NCI-H2171 (cell line): ENCODE results near the gene HOATZ.
A peak's percentile ranks its signal among the peaks of the same experiment; 100 is the strongest.

ENCODE experiments used
- DNase-seq: peaks from one replicate; lab custom pipeline; 2025; lab: John Stamatoyannopoulos, UW

Gene HOATZ

GRCh38 chr11:111522426-111522825 is 7.8 kb downstream of the HOATZ start:
- no peak for DNase-seq

GRCh38 chr11:111523343-111523742 is 8.8 kb downstream of the HOATZ start:
- no peak for DNase-seq

GRCh38 chr11:111524056-111524455 is 9.5 kb downstream of the HOATZ start:
- no peak for DNase-seq

GRCh38 chr11:111525456-111525855 is 10.9 kb downstream of the HOATZ start:
- DNase-seq = no peak

GRCh38 chr11:111526501-111526900 is 11.9 kb downstream of the HOATZ start:
- no peak for DNase-seq

- no peak for DNase-seq
These were observed 12.7 kb downstream of the HOATZ start for GRCh38 chr11:111527279-111527678.

GRCh38 chr11:111528557-111528956 is 14.0 kb downstream of the HOATZ start:
- no peak for DNase-seq

- DNase-seq = no peak
These were observed 15.5 kb downstream of the HOATZ start for GRCh38 chr11:111530091-111530490.

GRCh38 chr11:111531136-111531535 is 16.6 kb downstream of the HOATZ start:
- no peak for DNase-seq

GRCh38 chr11:111531687-111532364 is 17.2 kb downstream of the HOATZ start:
- DNase-seq = no peak

GRCh38 chr11:111532365-111532709 is 17.8 kb downstream of the HOATZ start:
- no peak for DNase-seq

GRCh38 chr11:111535281-111535680 is 20.7 kb downstream of the HOATZ start:
- no peak for DNase-seq

- no peak for DNase-seq
These were observed 22.8 kb downstream of the HOATZ start for GRCh38 chr11:111537336-111537860.

- DNase-seq = no peak
These were observed 24.0 kb downstream of the HOATZ start for GRCh38 chr11:111538407-111539114.

GRCh38 chr11:111539426-111540113 is 25.0 kb downstream of the HOATZ start:
- peak; percentile 19 for DNase-seq

GRCh38 chr11:111540114-111540936 is 25.7 kb downstream of the HOATZ start, which contains the start of gene LAYN:
Gene LAYN (plus strand): TSS chr11:111540720. CDS start chr11:111540844, 124 bp downstream.
- DNase-seq = peak; percentile 57

GRCh38 chr11:111540937-111541253 is 26.3 kb downstream of the HOATZ start:
- no peak for DNase-seq

GRCh38 chr11:111541254-111542061 is 26.9 kb downstream of the HOATZ start:
- DNase-seq = no peak

GRCh38 chr11:111542606-111543275 is 28.2 kb downstream of the HOATZ start:
- DNase-seq = no peak

GRCh38 chr11:111548525-111548924 is 33.9 kb downstream of the HOATZ start:
- no peak for DNase-seq
